HepG2 (cell line): ENCODE measurements around the gene KLF6. TPM values are rescaled to one million over a fixed set of nuclear protein-coding genes. Genes with fewer than 3 reads are reported as not detected.

Experiments
- ATAC-seq: fragments of 200-7000 bp; cut with Tn5 transposase; 3 replicates; pipeline ENCODE4 v1.9.1; 2020; ENCODE audit warnings: mild to moderate bottlenecking, moderate library complexity
- BruUV-seq: library from RNA; stranded (reverse); fragments of 400-500 nt; replicated peaks from 2 replicates; lab custom pipeline; 2021; lab: Mats Ljungman, UMichigan
- CTCF ChIA-PET: fragments of 300-600 bp; formaldehyde crosslinking; extraction: SDS; loops from one replicate; lab custom pipeline; 2021; ENCODE audit warnings: low total read pairs, inconsistent platforms, low intra/inter-chr PET ratio; lab: Yijun Ruan, JAX
- POLR2A ChIA-PET: fragments of 350-600 bp; sonication (Branson Sonifier 250); formaldehyde crosslinking; loops from one replicate; lab custom pipeline; 2020; ENCODE audit warnings: antibody characterized with exemption, inconsistent platforms; lab: Yijun Ruan, JAX
- DNase-seq: peaks from one replicate; pipeline ENCODE4 v3.0.0-alpha.2; 2015; ENCODE audit warnings: low spot score
- FAIRE-seq: peaks from 3 replicates; lab custom pipeline; 2011; peaks lifted over from hg19 to GRCh38; lab: Jason Lieb, UNC
- H2AFZ ChIP-seq: one replicate; pipeline ENCODE4 v1.6.1; 2011; ENCODE audit warnings: low read length, inconsistent platforms
- H3K27ac ChIP-seq: fragments of 300-600 bp; 3 replicates; pipeline ENCODE4 v1.8.0; 2011; ENCODE audit warnings: mixed run types, mild to moderate bottlenecking, mixed read lengths, low read length, inconsistent platforms; ENCODE audit not compliant: insufficient read depth; ENCODE audit errors: extremely low read length
- H3K27me3 ChIP-seq, 2 experiments: fragments of 200-600 bp in 1 of 2; 2 replicates in 1 of 2; 3 replicates in 1 of 2; pipeline versions ENCODE4 v1.6.0 to v1.8.0; 2011; ENCODE audit warnings: low read length in 2 of 2, mild to moderate bottlenecking in 2 of 2, moderate library complexity in 2 of 2, inconsistent platforms in 1 of 2; ENCODE audit not compliant: insufficient read depth in 2 of 2, control insufficient read depth in 1 of 2
- H3K36me3 ChIP-seq, 2 experiments: fragments of 200-600 bp in 1 of 2; replicated peaks in 1 of 2; 2 replicates in 1 of 2; 3 replicates in 1 of 2; pipeline versions ENCODE4 v1.5.1 to v1.8.0; 2011; ENCODE audit warnings: low read length in 2 of 2, inconsistent platforms in 1 of 2; ENCODE audit not compliant: insufficient read depth in 2 of 2, control insufficient read depth in 1 of 2
- H3K4me1 ChIP-seq: 2 replicates; pipeline ENCODE4 v1.5.1; 2012; ENCODE audit warnings: low read length, inconsistent platforms; ENCODE audit not compliant: insufficient read depth
- H3K4me2 ChIP-seq: 2 replicates; pipeline ENCODE4 v1.6.0; 2011; ENCODE audit warnings: low read depth, low read length, inconsistent platforms
- H3K4me3 ChIP-seq, 3 experiments: fragments of 200-600 bp in 1 of 3; sonication (generic), shearing (Covaris generic) in 1 of 3; replicated peaks in 1 of 3; 2 replicates each; pipeline ENCODE4 v1.5.1; 2011 to 2016; ENCODE audit warnings: low read length in 3 of 3, inconsistent platforms in 2 of 3, low read depth in 2 of 3, mild to moderate bottlenecking in 2 of 3, control low read depth in 1 of 3, mixed read lengths in 1 of 3; ENCODE audit not compliant: insufficient read depth in 1 of 3
- H3K79me2 ChIP-seq: one replicate; pipeline ENCODE4 v1.6.1; 2011; ENCODE audit warnings: low read length, inconsistent platforms; ENCODE audit not compliant: insufficient read depth
- H3K9ac ChIP-seq: 2 replicates; pipeline ENCODE4 v1.6.0; 2011; ENCODE audit warnings: mild to moderate bottlenecking, low read depth, low read length, inconsistent platforms; ENCODE audit not compliant: insufficient read depth
- H3K9me3 ChIP-seq: 2 replicates; pipeline ENCODE4 v1.5.1; 2012; ENCODE audit warnings: mild to moderate bottlenecking, low read length
- H4K20me1 ChIP-seq: 2 replicates; pipeline ENCODE4 v1.6.0; 2011; ENCODE audit warnings: inconsistent platforms, mild to moderate bottlenecking, low read length, moderate library complexity; ENCODE audit not compliant: insufficient read depth
- AHDC1 ChIP-seq: sonication (generic); formaldehyde crosslinking; IDR thresholded peaks from 2 replicates; pipeline ENCODE4 v1.5.1; 2020; ENCODE audit warnings: mild to moderate bottlenecking, missing genetic modification reagents, borderline replicate concordance
- DNMT3B ChIP-seq: conservative IDR thresholded peaks from 2 replicates; pipeline ENCODE4 v1.6.1; 2016; ENCODE audit warnings: missing biosample characterization, control low read depth
- DPF2 ChIP-seq: sonication (generic); formaldehyde crosslinking; IDR thresholded peaks from 2 replicates; pipeline ENCODE4 v1.4.0; 2020; ENCODE audit warnings: mild to moderate bottlenecking, low read depth, missing genetic modification reagents, borderline replicate concordance
- ERF ChIP-seq: IDR thresholded peaks from 2 replicates; pipeline ENCODE4 v1.6.1; 2018; ENCODE audit warnings: missing biosample characterization, missing genetic modification reagents
- FIP1L1 ChIP-seq: fragments of 200-400 bp; formaldehyde crosslinking; IDR thresholded peaks from 2 replicates; pipeline ENCODE4 v1.6.1; 2018; ENCODE audit warnings: low read depth, mild to moderate bottlenecking, low read length, moderate library complexity, borderline replicate concordance; ENCODE audit not compliant: insufficient read depth
- GFI1 ChIP-seq: sonication (generic); formaldehyde crosslinking; IDR thresholded peaks from 2 replicates; pipeline ENCODE4 v1.5.0; 2020; ENCODE audit warnings: missing genetic modification reagents, mild to moderate bottlenecking, borderline replicate concordance
- IRX3 ChIP-seq: sonication (generic); formaldehyde crosslinking; IDR thresholded peaks from 2 replicates; pipeline ENCODE4 v1.8.1; 2023; ENCODE audit warnings: mild to moderate bottlenecking, low read depth, missing genetic modification reagents, borderline replicate concordance
- ISX ChIP-seq: sonication (generic); formaldehyde crosslinking; conservative IDR thresholded peaks from 2 replicates; pipeline ENCODE4 v1.5.0; 2020; ENCODE audit warnings: missing genetic modification reagents
- MAFK ChIP-seq, 2 experiments: IDR thresholded peaks in 1 of 2; conservative IDR thresholded peaks in 1 of 2; 2 replicates each; pipeline ENCODE4 v1.6.1; 2011; ENCODE audit warnings: improper control_type of control experiment in 2 of 2, low read length in 2 of 2
- NFIC ChIP-seq: IDR thresholded peaks from 2 replicates; pipeline ENCODE4 v1.6.1; 2012; ENCODE audit warnings: mild to moderate bottlenecking, low read length, inconsistent platforms
- NR2F1 ChIP-seq, 2 experiments: fragments of 450-650 bp in 1 of 2; formaldehyde crosslinking in 1 of 2; IDR thresholded peaks; 2 replicates each; pipeline versions ENCODE4 v1.5.0 to v1.6.1; 2016 to 2020; ENCODE audit warnings: mild to moderate bottlenecking in 1 of 2, missing compliant biosample characterization in 1 of 2, missing genetic modification reagents in 1 of 2, moderate library complexity in 1 of 2
- POLR2A ChIP-seq, 2 experiments: IDR thresholded peaks; 2 replicates each; pipeline ENCODE4 v1.6.1; 2011; ENCODE audit warnings: low read depth in 2 of 2, low read length in 2 of 2, mild to moderate bottlenecking in 1 of 2, moderate library complexity in 1 of 2; ENCODE audit not compliant: insufficient read depth in 1 of 2
- SMAD1 ChIP-seq: sonication (generic); formaldehyde crosslinking; IDR thresholded peaks from 2 replicates; pipeline ENCODE4 v1.4.0; 2020; ENCODE audit warnings: missing genetic modification reagents, low read depth, mild to moderate bottlenecking, borderline replicate concordance
- SOX13 ChIP-seq, 3 experiments: fragments of 450-650 bp in 1 of 3; sonication (generic) in 1 of 3; formaldehyde crosslinking in 1 of 3; IDR thresholded peaks in 2 of 3; conservative IDR thresholded peaks in 1 of 3; 2 replicates each; pipeline versions ENCODE4 v1.5.0 to v1.6.1; 2016 to 2020; ENCODE audit warnings: antibody characterized with exemption in 1 of 3, mild to moderate bottlenecking in 1 of 3, missing compliant biosample characterization in 1 of 3, missing genetic modification reagents in 1 of 3, moderate library complexity in 1 of 3
- ZNF879 ChIP-seq: sonication (generic); formaldehyde crosslinking; IDR thresholded peaks from 2 replicates; pipeline ENCODE4 v1.8.1; 2023; ENCODE audit warnings: missing genetic modification reagents
- WGBS: methylation state at CpG from one replicate; pipeline ENCODE4 v1.1.6; 2017; ENCODE audit warnings: low lambda C conversion rate; 5-methylcytosine and 5-hydroxymethylcytosine counted together
- in situ Hi-C: cut with HindIII; loops from 2 replicates; pipeline ENCODE4 v1.10.0; 2017; ENCODE audit warnings: low pct_unique_long_range_greater_than_20kb; ENCODE audit not compliant: extremely low pct_ligation_motif_present
- intact Hi-C: fragments of 100-400 bp; cut with micrococcal nuclease; formaldehyde crosslinking; loops from one replicate; pipeline ENCODE4 v1.10.0; 2022; ENCODE audit not compliant: unreplicated experiment
- polyA plus RNA-seq, 8 experiments: library from polyadenylated mRNA; depleted of rRNA in 3 of 8; stranded (reverse) in 7 of 8; unstranded in 1 of 8; fragments of >200 nt; fragmentation: Illumina TruSeq in 4 of 8; extraction: Trizol in 4 of 8; gene quantifications; 2 replicates each; pipeline versions ENCODE4 v1.2.1 to v1.2.3, GENCODE V29; 2011 to 2016; ENCODE audit warnings: low read depth in 4 of 8, missing spikeins in 1 of 8, mixed read lengths in 1 of 8; ENCODE audit not compliant: insufficient read depth in 1 of 8
- total RNA-seq, 5 experiments: library from RNA; depleted of rRNA; stranded (reverse); fragments of >200 nt; fragmentation: Illumina TruSeq; extraction: Trizol; gene quantifications; 2 replicates each; pipeline ENCODE4 v1.2.3, GENCODE V29; 2016; ENCODE audit warnings: low read depth in 1 of 5

Gene KLF6
- total and polyA plus RNA-seq, 2 of the 13 experiments (the other 11 are each of a cell fraction or from before 2014, with no cell fraction given) = 27.0 to 71.9 TPM

- WGBS = 89% methylated on average over 21 of the region's 21 CpGs
- FAIRE-seq = no peak
- POLR2A ChIA-PET = interaction anchor here (0.8 to 3.6 kb wide), 9 partner anchors 8 to 77 kb away, joined by 3 to 21 read pairs (median 4); partner anchors contain the start of gene KLF6
- TF ChIP-seq ZNF879 (CRISPR knock-in tag) (no peak), FIP1L1 (no peak), NR2F1 (CRISPR knock-in tag; IDR thresholded peaks at IDR 0.05) (peak in 1 of 2 experiments; percentile 36; a peak in 1 of 4 replicates), AHDC1 (no peak), IRX3 (CRISPR knock-in tag) (no peak), SOX13 (IDR thresholded peaks at IDR 0.05) (no peak), SOX13 (CRISPR knock-in tag; conservative IDR thresholded peaks at IDR 0.05 in 1 of 2, IDR thresholded peaks at IDR 0.05 in 1 of 2) (peak in 1 of 2 experiments; percentile 74; a peak in 1 of 4 replicates), MAFK (conservative IDR thresholded peaks at IDR 0.05 in 1 of 2, IDR thresholded peaks at IDR 0.05 in 1 of 2; ENCODE audit: low read length in 2 of 2) (0 out of 4 replicates have a peak, but pooled peaks of 1 of the 2 experiments have one; percentile 1), DNMT3B (CRISPR knock-in tag) (0 out of 2 replicates have a peak, but pooled peaks have one; percentile 54), POLR2A (IDR thresholded peaks at IDR 0.05; ENCODE audit: insufficient read depth in 1 of 2, low read depth in 2 of 2, low read length in 2 of 2) (peak; percentile 8 to 64; a peak in 1 of 4 replicates), ISX (CRISPR knock-in tag) (no peak), SMAD1 (CRISPR knock-in tag) (no peak), NFIC (peak; percentile 21; the same call in 1 of the 2 replicates), DPF2 (no peak), ERF (CRISPR knock-in tag) (0 out of 2 replicates have a peak, but pooled peaks have one; percentile 8), GFI1 (no peak)
These were observed 10.0 kb downstream of the KLF6 start for GRCh38 chr10:3774814-3775695.

More at GRCh38 chr10:3774814-3775695, 10.0 kb downstream of the KLF6 start:
- Histone ChIP-seq H3K4me2 (no peak overlapping the region), H4K20me1 (peaks cover 31% of the 10 kb centered on the region), H3K9ac (no peak overlapping the region), H3K4me3 (no peak overlapping the region), H3K27me3 (no peaks in the 10 kb centered on the region), H3K36me3 (peaks cover 15 to 30% of the 10 kb centered on the region in 2 experiments), H3K27ac (no peak overlapping the region), H3K9me3 (no peaks in the 10 kb centered on the region), H3K79me2 (peaks cover 15% of the 10 kb centered on the region), H3K4me1 (peaks cover 23% of the 10 kb centered on the region), H2AFZ (no peak overlapping the region)
- intact Hi-C loops (loop anchor here (10.0 kb wide), 1 partner anchor 540 kb away; no protein-coding TSS in a partner anchor), in situ Hi-C loops (loop anchor here (25.0 kb wide), 1 partner anchor 538 kb away; no protein-coding TSS in a partner anchor)
- no TSS peak for BruUV-seq
- CTCF ChIA-PET = no interaction called here
- peak; percentile 21 for ATAC-seq
- DNase-seq = no peak
